GM18909 (cell line): Measurements from ENCODE around the gene ABCG8.

Source experiments
- ATAC-seq: cut with Tn5 transposase; IDR thresholded peaks from one replicate; pipeline ENCODE4 v1.9.1; 2021; ENCODE audit warnings: mild to moderate bottlenecking; ENCODE audit not compliant: unreplicated experiment, poor library complexity

The ABCG8 gene

GRCh38 chr2:43824951-43825493, 13.7 kb upstream of the ABCG8 start:
- no peak for ATAC-seq

DNA sequence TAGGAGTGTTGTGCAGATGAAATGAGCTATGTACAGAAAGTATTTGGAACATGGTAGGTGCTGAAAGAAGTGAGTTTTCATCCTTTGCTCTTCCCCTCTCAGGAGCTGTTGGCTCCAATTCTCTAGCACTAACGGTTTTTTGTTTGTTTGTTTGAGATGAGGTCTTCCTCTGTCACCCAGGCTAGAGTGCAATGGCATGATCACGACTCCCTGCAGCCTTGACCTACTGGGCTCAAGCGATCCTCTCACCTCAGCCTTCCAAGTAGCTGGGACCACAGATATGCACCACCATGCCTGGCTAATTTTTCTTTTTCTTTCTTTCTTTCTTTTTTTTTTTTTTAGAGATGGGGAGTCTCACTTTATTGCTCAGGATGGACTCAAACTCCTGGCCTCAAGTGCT, 12.9 kb upstream of the ABCG8 start:
- no peak for ATAC-seq

- ATAC-seq, result no peak
These were observed 12.2 kb upstream of the ABCG8 start for GRCh38 chr2:43826305-43827250.

DNA sequence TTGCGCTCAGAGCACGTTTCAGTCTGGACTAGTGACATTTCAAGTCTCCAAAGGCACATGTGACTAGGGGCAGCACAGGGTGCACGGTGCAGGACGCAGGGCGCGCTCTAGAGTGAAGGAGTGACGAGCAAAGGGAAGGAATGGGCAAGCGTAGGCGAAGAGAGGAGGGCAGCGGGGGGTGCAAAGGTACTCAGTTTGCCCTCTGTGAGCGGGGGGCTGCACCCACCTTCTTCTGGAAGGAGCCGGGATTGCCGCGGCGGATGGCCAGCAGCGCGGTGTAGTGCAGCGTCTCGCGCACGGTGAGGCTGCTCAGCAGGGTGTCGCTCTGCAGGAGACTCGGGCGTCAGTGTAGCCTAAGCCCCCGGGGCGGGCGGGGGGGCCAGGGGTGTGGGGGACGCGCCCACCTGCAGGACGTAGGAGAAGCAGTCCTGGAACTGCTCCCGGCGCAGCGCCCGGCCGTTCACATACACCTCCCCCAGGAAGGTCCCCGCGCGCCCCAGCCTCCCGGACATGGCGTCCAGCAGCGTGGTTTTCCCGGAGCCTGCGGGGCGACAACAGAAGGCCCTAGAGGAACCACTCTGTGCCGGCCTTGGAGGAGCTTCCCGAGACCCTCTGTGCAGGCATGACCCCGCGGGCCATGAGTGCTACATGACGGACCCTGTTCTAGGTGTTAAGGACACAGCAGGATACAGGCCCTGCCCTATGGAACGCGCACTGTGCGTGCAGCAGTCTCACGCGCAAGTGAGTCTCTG, 7.1 kb upstream of the ABCG8 start:
- ATAC-seq, result no peak

- no peak for ATAC-seq
These were observed 6.3 kb upstream of the ABCG8 start for GRCh38 chr2:43832457-43832856.

GRCh38 chr2:43837033-43837432, 1.7 kb upstream of the ABCG8 start:
- no peak for ATAC-seq

DNA sequence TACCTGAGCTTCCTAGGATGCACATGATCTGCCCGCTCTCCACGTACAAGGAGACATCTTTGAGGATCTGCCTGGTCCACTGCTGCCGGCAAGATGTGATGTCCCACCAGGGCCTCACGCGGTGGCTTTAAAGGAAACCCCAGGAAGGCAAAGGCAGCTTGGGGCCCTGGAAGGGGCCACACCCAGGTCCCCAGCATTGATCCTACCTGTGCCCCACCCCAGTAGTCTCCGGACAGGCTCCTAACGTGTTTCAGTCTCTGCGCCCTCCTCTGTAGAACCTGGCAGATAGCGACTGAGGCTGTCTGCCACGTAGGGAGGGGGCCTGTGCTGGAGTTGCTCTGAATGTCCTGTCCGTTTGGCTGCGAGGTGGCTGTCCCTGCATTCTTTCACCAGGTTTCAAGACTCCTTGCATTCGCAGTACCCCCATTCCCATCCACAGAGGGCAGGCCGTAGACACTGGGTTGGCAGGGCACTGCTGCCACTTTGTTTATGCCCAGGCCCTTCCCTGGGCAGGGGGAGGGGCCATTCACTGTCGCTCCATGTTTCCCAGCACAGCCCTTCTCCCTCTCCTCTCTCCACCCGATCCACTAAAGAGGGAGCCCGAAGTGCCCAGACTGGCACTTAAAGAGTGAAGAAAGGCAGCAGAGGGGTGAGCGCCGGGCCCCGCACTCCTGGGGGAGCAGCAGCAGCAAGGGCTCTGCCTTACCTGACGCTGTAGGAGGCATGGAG, 776 bp upstream of the ABCG8 start:
- no peak for ATAC-seq

DNA sequence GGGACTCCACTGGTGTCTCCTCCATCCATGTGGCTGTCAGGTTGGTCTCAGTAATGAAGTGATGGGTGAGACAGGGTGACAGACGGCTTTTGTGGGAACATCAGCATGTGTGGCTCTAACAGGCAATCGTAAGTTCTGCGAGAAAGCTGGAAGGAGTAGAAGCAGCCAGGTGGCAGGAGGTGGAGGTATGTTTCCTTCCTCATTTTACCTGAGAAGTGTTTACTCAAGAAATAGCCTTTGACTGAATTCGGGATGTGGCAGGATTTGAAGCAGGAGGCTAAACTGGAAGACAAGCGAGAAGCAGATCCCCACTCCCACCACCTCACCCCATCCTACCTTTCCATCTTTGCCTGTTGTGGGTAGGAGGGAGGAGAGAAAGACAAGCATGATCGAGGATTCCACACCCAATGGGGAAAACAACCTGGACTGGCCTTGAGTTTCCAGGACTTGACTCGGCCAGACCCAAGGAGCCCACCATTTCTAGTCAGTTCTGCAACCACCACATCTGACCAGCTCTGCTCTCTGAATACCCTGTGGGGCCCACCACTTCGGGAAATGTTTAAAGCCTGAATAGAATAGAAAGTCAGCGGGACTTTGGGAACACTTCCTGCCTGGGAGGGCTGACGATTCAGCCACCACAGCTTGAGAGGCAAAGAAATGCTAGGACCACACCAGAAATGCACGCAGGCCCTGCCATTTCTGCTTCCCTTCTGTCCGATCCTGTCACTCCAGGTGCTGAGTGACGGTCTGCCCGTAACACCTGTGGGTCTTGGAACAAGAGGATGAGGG, 1.2 kb downstream of the ABCG8 start:
- no peak for ATAC-seq

GRCh38 chr2:43840965-43841364, 2.2 kb downstream of the ABCG8 start:
- ATAC-seq, result no peak

DNA sequence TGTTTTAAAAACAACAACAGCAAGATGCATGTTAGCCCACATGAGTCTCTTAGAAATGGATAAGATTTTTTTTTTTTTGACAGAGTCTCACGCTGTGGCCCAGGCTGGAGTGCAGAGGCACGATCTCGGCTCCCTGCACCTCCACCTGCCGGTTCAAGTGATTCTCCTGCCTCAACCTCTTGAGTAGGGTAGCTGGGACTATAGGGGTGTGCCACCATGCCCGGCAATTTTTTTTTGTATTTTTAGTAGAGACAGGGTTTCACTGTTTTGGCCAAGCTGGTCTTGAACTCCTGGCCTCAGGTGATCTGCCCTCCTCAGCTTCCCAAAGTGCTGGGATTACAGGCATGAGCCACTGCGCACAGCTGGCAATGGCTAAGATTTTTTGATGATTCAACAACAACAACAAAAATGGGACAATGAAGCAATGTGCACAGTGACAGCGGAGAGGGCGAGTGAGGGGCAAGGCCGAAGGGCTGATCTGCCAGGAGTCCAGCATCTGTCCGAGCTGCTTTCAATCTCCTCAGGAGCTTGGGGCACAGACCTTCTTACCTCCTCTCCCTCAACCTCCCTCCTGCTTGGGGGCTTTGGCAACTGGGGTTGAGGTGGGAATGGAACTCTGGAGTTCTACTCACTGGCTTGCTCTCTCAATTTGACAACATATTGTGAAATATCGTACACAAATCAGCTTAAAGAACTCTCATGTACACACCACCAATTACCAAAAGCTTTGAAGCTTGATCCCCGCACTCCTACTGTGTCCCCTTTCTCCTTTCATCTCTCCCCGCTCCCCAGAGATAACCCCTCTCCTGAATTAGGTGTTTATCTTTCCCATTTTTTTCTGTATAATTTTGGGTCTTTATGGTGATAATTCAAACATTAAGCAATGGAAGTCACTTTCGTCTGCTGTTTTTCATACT, 3.4 kb downstream of the ABCG8 start:
- ATAC-seq, result no peak

GRCh38 chr2:43842866-43843226, 4.1 kb downstream of the ABCG8 start:
- ATAC-seq, result no peak

DNA sequence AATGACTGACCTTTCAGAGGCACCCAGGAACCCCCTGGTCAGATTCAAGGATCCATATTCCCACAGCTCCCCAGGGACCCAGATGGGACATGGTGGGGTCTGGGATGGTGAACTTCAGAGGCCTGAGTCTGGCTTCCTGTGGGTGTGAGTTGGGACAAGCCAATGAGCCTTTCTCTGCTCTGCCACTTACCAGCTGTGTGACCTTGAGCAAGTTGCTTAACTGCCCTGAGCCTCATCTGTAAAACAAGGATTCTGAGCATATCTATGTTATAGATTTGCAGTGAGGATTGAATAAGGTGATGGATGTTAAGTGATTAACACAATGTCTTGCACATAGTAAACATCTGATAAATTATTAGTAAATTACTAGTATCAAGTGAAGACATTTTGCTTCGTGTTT, 6.4 kb downstream of the ABCG8 start:
- no peak for ATAC-seq

- ATAC-seq, result no peak
These were observed 7.5 kb downstream of the ABCG8 start for GRCh38 chr2:43846140-43846793.

- no peak for ATAC-seq
These were observed 9.4 kb downstream of the ABCG8 start for GRCh38 chr2:43848214-43848613.

- ATAC-seq, result no peak
These were observed 12.5 kb downstream of the ABCG8 start for GRCh38 chr2:43851011-43851980.

DNA sequence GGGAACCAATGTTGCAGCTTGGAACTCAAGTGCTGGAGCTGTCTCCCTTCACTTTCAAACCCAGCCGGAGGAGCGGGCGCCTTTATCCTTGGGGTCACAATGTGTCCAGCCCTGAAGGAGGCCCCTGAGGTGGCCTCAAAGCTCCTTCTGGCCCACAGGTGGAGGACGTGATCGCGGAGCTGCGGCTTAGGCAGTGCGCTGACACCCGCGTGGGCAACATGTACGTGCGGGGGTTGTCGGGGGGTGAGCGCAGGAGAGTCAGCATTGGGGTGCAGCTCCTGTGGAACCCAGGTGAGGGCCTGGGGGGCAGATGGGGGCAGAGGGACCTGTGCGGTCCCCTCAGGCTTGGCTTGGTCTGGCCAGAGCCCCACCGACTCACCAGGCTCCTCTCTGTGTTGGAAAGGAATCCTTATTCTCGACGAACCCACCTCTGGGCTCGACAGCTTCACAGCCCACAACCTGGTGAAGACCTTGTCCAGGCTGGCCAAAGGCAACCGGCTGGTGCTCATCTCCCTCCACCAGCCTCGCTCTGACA, 13.5 kb downstream of the ABCG8 start:
- ATAC-seq, result no peak
